Tibial artery (tissue), 4 donors: ENCODE measurements around the gene MRPL51.
"Not testable (repeated sequence)": the region's sequence is repeated elsewhere in the genome, so short reads cannot be mapped to it uniquely, and the experiment has no call there.

Experiments used
- DNase-seq, 2 donors: peaks; one replicate each; pipeline ENCODE4 v3.0.0-alpha.2; 2019
- H3K27ac ChIP-seq, 2 donors: fragments of 200-600 bp; sonication (generic) in 1 of 2; 1 replicate in 1 of 2; 2 replicates in 1 of 2; pipeline ENCODE4 v1.5.1; 2018 to 2019; ENCODE audit warnings: mild to moderate bottlenecking in 1 of 2
- H3K27me3 ChIP-seq, 2 donors: fragments of 200-600 bp; sonication (generic) in 1 of 2; one replicate each; pipeline versions ENCODE4 v1.5.1 to v1.6.0; 2016 to 2019
- H3K36me3 ChIP-seq, 3 donors: fragments of 200-600 bp; sonication (generic) in 2 of 3; one replicate each; pipeline ENCODE4 v1.5.1; 2016 to 2019; ENCODE audit warnings: mild to moderate bottlenecking in 2 of 3
- H3K4me1 ChIP-seq, 4 donors: fragments of 200-600 bp; sonication (generic) in 2 of 4; 1 replicate in 3 of 4; 2 replicates in 1 of 4; pipeline ENCODE4 v1.5.1; 2016 to 2019
- H3K4me3 ChIP-seq, 2 donors: fragments of 200-600 bp; sonication (generic) in 1 of 2; 1 replicate in 1 of 2; 2 replicates in 1 of 2; pipeline ENCODE4 v1.5.1; 2018 to 2019; ENCODE audit warnings: mild to moderate bottlenecking in 2 of 2
- H3K9me3 ChIP-seq, 3 donors: fragments of 200-600 bp; sonication (generic) in 1 of 3; one replicate each; pipeline ENCODE4 v1.5.1; 2016 to 2019
- CTCF ChIP-seq, 2 experiments: fragments of 200-600 bp in 1 of 2; fragments of 450-650 bp in 1 of 2; IDR thresholded peaks; one replicate each; pipeline ENCODE4 v1.5.1; 2017 to 2019; ENCODE audit warnings: antibody characterized with exemption in 2 of 2, mild to moderate bottlenecking in 1 of 2, moderate library complexity in 1 of 2
- intact Hi-C: fragments of 100-400 bp; cut with DNase I; formaldehyde crosslinking; loops from one replicate; pipeline ENCODE4 v1.15.0; 2023; ENCODE audit warnings: low total_unique reads

MRPL51 gene

DNA sequence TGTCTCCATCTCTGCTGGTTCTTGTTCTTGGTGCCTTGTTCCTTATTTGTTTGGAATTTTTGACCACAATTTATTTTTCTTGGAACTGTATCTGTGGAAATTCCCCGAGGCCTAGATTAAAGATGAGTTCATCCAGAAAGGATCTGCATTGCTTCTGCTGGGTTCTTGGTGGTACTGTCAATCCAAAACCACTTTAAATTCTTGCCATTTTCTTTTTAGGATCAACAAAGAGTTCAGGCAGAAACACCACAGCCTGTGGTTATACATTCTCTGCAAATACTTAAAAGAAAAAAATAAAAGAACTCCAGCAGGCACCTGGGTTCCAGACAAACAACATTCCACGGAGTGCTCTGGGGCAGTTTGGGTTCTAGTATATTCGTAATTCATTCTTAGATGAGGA is 16.6 kb downstream of the MRPL51 start:
- Histone ChIP-seq H3K27ac (no peak overlapping the region), H3K4me1 (peaks cover 0 to 2% (median under 1%) of the 10 kb centered on the region in 4 donors), H3K27me3 (peaks cover 0 to 4% of the 10 kb centered on the region in 2 donors), H3K36me3 (no peaks in the 10 kb centered on the region), H3K9me3 (no peaks in the 10 kb centered on the region), H3K4me3 (no peak overlapping the region)
- no peak for DNase-seq
- intact Hi-C loops, result loop anchor here (10.0 kb wide), 1 partner anchor 48 kb away; no protein-coding TSS in a partner anchor
- TF ChIP-seq CTCF (IDR thresholded peaks at IDR 0.05), result no peak

- DNase-seq, H3K36me3 ChIP-seq, H3K27ac ChIP-seq: not testable (repeated sequence)
Observed at GRCh38 chr12:6475233-6475975, 17.7 kb downstream of the MRPL51 start.

GRCh38 chr12:6472491-6472890 is 20.6 kb downstream of the MRPL51 start:
- H3K4me1 ChIP-seq, result peaks cover 0 to 27% (median 20%) of the 10 kb centered on the region in 4 donors
- no peaks in the 10 kb centered on the region for H3K9me3 ChIP-seq
- TF ChIP-seq CTCF (IDR thresholded peaks at IDR 0.05), result no peak
- DNase-seq, result no peak
- H3K27me3 ChIP-seq, result no peaks in the 10 kb centered on the region
- H3K4me3 ChIP-seq, result no peak overlapping the region
- no peaks in the 10 kb centered on the region for H3K36me3 ChIP-seq
- intact Hi-C loops, result loop anchor here (10.0 kb wide), 1 partner anchor 52 kb away; no protein-coding TSS in a partner anchor
- no peak overlapping the region for H3K27ac ChIP-seq

More at GRCh38 chr12:6475233-6475975, 17.7 kb downstream of the MRPL51 start:
- intact Hi-C loops, result loop anchor here (10.0 kb wide), 1 partner anchor 49 kb away; no protein-coding TSS in a partner anchor
- not testable (repeated sequence) for H3K4me1 ChIP-seq, H3K9me3 ChIP-seq, H3K27me3 ChIP-seq, H3K4me3 ChIP-seq

GRCh38 chr12:6471989-6472360 is 21.1 kb downstream of the MRPL51 start:
- intact Hi-C loops, result loop anchor here (10.0 kb wide), 1 partner anchor 53 kb away; no protein-coding TSS in a partner anchor
- no peak overlapping the region for H3K27ac ChIP-seq

DNA sequence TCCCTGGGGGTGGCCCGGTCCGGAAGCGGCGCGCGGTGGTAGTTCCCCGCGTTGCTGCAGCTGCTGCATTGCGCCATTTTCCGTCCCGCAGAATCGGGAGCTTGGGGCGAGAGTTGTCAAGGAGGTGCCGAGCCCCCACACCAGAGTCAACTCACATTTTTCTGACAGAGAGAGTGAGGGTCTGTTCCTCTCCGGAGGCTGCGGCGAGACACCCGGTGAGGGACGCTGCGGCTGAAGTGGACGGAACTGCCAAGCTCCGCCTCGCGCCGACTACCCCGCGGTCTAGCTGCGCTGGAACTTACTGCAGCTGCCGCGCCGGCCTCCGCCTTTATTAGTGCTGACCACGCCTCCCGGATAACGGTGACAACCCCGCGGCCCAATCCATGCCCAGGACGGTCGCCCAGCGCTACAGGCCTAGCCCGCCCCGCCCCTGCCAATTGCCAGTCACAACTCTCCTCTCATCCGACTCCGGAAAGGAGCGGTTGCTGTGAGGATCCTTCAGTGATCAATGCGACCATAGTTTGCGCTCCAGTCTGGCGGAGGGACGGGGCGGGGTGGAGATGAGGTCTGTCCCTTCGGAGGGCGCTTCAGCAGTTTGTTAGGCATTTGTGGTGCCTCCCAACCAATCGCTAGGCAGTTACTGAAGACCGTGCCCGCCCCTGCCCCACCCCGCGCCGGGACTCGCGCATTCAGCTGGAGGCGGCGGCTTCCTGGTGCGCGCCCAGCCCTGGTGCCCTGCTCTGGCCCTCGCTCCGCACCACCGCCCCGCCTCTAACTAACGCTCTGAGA is 22.5 kb downstream of the MRPL51 start, which contains the start of gene VAMP1:
Gene VAMP1 (minus strand): TSS at position 303 of the 789 bp plus-strand sequence. CDS start 146 bp downstream, at position 157.
- no peaks in the 10 kb centered on the region for H3K27me3 ChIP-seq
- peaks cover 0 to 6% (median 2%) of the 10 kb centered on the region in 3 donors for H3K36me3 ChIP-seq
- intact Hi-C loops, result loop anchor here (10.0 kb wide), 1 partner anchor 54 kb away; no protein-coding TSS in a partner anchor
- H3K27ac ChIP-seq, result peak within 1 kb of the TSS; percentile 78 to 88
- peaks cover 0 to 30% (median 20%) of the 10 kb centered on the region in 4 donors for H3K4me1 ChIP-seq
- H3K4me3 ChIP-seq, result peak within 1 kb of the TSS; percentile 75 to 88
- peak; percentile 99 for DNase-seq
- H3K9me3 ChIP-seq, result no peaks in the 10 kb centered on the region
- peak; percentile 6 to 35 for TF ChIP-seq CTCF (IDR thresholded peaks at IDR 0.05)

More at GRCh38 chr12:6471989-6472360, 21.1 kb downstream of the MRPL51 start:
- Histone ChIP-seq H3K4me3 (no peak overlapping the region), H3K27me3 (no peaks in the 10 kb centered on the region), H3K36me3 (no peaks in the 10 kb centered on the region), H3K4me1 (peaks cover 0 to 27% (median 20%) of the 10 kb centered on the region in 4 donors), H3K9me3 (no peaks in the 10 kb centered on the region)
- DNase-seq, result no peak
- no peak for TF ChIP-seq CTCF (IDR thresholded peaks at IDR 0.05)
